Measurements from ENCODE around the gene ZNF440. TPM values are rescaled to one million over a fixed set of nuclear protein-coding genes. Genes with fewer than 3 reads are reported as not detected.
"Not testable (repeated sequence)": the region's sequence is repeated elsewhere in the genome, so short reads cannot be mapped to it uniquely, and the experiment has no call there.

ZNF440 gene
- total RNA-seq, 2 experiments from 2014 or later, result 6.3 to 8.3 TPM

DNA sequence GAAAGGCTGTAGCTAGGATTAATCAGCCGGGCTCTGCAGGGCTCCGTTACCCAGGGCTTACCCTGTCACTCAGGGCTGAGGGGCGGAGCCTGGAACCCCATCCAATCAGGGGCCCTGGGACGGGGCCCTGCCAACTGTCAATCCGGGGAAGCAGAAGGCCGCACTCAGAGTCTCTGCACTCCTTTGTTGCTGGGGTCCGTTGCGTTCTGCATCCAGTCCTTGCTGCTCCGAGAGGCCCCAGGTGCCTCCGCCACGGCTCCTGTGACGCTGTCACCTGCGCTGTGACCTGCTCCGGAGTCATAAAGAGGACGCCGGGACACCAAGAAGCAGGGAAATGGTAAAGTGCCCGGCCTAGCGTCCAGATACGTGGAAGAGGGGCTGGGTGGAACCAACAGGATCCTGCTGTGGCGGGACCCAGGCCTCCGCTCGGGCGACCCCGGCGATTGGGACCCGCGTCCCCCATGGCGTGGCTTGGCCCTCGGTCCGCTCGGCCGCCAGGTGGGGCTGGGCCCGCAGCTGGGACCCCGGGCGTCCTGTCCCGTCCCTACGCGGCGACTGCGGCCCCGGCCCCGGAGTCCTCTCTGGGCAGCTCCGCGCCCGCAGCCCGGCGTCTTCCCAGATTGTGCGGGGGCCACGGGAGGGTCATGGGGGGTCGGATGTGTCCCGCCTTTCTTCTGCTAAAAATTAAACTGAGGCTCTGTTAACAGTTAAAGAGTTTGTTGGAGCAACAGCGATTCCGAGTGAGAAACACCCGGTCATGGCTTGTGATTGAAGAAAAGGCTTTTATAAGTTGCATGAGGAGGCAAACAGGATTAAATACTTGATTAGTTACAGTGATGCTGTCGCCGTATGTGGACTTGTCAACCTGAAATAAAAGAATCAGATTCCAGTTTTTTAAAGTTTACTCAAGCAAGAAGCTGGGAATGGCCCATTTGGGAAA is 15.4 kb upstream of the ZNF440 start, which contains the start of gene ZNF491:
TSS of gene ZNF491 (plus strand) at position 133 of the 940 bp plus-strand sequence. CDS start 7,431 bp downstream, outside the sequence.
- peak; percentile 91 for DNase-seq
- H3K27ac Mint-ChIP-seq, result peak within 1 kb of the TSS; percentile 76
- H3K4me3 Mint-ChIP-seq, result peak within 1 kb of the TSS; percentile 87
- H3K36me3 Mint-ChIP-seq, result peaks cover 8% of the 10 kb centered on the region
- H3K4me1 Mint-ChIP-seq, result peaks cover 10% of the 10 kb centered on the region
- peaks cover 10% of the 10 kb centered on the region for H3K9me3 Mint-ChIP-seq
- H3K27me3 Mint-ChIP-seq, result no peaks in the 10 kb centered on the region

DNA sequence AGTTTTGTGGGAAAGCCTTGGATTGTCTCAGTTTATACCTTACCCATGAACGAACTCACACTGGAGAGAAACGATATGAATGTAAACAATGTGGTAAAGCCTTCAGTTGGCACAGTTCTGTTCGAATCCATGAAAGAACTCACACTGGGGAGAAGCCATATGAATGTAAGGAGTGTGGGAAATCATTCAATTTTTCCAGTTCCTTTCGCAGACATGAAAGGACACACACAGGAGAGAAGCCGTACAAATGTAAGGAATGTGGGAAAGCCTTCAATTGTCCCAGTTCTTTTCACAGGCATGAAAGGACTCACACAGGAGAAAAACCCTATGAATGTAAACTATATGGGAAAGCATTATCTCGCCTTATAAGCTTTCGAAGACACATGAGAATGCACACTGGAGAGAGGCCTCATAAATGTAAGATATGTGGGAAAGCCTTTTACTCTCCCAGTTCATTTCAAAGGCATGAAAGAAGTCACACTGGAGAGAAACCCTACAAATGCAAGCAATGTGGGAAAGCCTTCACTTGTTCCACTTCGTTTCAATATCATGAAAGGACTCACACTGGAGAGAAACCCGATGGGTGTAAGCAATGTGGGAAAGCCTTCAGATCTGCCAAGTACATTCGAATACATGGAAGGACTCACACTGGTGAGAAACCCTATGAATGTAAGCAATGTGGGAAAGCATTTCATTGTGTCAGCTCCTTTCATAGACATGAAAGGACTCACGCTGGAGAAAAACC is 7.5 kb upstream of the ZNF440 start:
- DNase-seq, result no peak
- Mint-ChIP-seq H3K27ac (no peak overlapping the region), H3K9me3 (peaks cover 47% of the 10 kb centered on the region), H3K4me1 (no peaks in the 10 kb centered on the region), H3K36me3 (peaks cover 42% of the 10 kb centered on the region), H3K4me3 (no peak overlapping the region), H3K27me3 (no peaks in the 10 kb centered on the region)

GRCh38 chr19:11807099-11807380 is 7.0 kb upstream of the ZNF440 start:
- Mint-ChIP-seq H3K27ac (no peak overlapping the region), H3K36me3 (peaks cover 42% of the 10 kb centered on the region), H3K4me3 (no peak overlapping the region), H3K4me1 (no peaks in the 10 kb centered on the region), H3K9me3 (peaks cover 47% of the 10 kb centered on the region), H3K27me3 (no peaks in the 10 kb centered on the region)
- DNase-seq, result no peak

- no peaks in the 10 kb centered on the region for H3K27me3 Mint-ChIP-seq
- peak overlapping the region; percentile 76 for H3K27ac Mint-ChIP-seq
- peaks cover 15% of the 10 kb centered on the region for H3K9me3 Mint-ChIP-seq
- H3K36me3 Mint-ChIP-seq, result peaks cover 32% of the 10 kb centered on the region
- H3K4me3 Mint-ChIP-seq, result peak overlapping the region; percentile 89
- peaks cover 22% of the 10 kb centered on the region for H3K4me1 Mint-ChIP-seq
- no peak for DNase-seq
Measured at GRCh38 chr19:11813703-11814028, 407 bp upstream of the ZNF440 start.

DNA sequence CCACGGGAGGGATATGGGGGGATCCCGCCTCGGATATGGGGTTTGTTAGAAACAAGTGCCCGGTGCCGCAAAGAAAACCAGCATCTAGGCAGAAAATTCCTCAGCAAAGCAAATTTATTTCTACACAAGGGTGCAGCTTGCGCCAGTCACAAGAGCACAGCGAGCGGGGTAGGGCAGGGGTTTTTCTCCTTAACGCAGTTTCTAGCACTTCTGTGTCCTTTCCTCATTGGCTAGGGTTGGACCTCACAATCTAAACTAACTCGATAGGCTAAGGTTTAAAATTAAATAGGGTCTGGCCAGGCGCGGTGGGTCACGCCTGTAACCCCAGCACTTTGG is 595 bp downstream of the ZNF440 start:
- no peak for DNase-seq
- Mint-ChIP-seq H3K27ac (no peak overlapping the region), H3K27me3 (no peaks in the 10 kb centered on the region), H3K9me3 (peaks cover 9% of the 10 kb centered on the region), H3K4me3 (peak overlapping the region; percentile 89), H3K36me3 (peaks cover 30% of the 10 kb centered on the region), H3K4me1 (peaks cover 22% of the 10 kb centered on the region)

GRCh38 chr19:11821474-11822109 is 7.5 kb downstream of the ZNF440 start:
- Mint-ChIP-seq H3K27ac (no peak overlapping the region), H3K27me3 (no peaks in the 10 kb centered on the region), H3K4me3 (no peak overlapping the region), H3K9me3 (peaks cover 22% of the 10 kb centered on the region), H3K4me1 (peaks cover 3% of the 10 kb centered on the region), H3K36me3 (peaks cover 72% of the 10 kb centered on the region)
- DNase-seq, result no peak

DNA sequence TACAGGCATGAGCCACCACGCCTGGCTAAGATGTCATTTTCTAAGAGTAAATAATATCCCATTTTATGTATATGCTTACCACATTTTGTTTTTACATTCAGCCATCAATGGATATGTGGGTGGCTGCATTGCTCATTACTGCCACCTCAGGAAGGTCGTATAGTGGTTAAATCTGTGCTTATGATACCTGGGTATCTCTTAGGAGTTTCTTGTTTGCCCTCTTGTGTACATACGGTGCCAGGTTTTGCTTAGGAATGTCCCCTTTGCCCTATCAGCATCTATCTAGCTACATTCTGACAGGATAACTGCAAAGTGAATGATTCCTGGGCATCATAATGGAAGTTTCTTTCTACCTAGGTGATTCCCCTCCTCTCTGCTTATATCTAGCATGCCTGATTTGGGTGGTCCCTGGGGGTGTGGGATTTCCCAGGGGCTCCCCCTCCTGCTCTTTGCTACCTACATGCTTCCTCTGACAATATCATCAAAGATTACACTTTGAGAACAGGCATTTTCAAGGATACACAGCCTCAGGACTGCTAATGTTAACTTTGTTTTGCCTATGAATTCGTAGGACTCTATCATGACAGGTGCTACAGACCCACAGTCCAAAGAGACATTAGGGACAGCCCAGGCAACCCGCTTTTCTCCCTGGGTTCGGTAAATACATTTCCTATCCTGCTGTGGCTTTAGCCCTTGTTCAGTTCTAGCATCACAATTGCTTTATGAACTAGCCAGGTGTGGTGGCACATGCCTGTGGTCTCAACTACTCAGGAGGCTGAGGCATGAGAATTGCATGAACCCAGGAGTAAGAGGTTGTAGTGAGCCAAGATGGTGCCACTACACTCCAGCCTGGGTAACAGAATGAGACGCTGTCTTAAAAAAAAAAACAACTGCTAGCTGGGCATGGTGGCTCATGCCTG is 15.1 kb downstream of the ZNF440 start:
- not testable (repeated sequence) for H3K27ac Mint-ChIP-seq
- H3K9me3 Mint-ChIP-seq, result peaks cover 59% of the 10 kb centered on the region
- peak; percentile 11 for DNase-seq

GRCh38 chr19:11832253-11832912 is 18.3 kb downstream of the ZNF440 start:
- H3K36me3 Mint-ChIP-seq, result peaks cover 84% of the 10 kb centered on the region
- H3K9me3 Mint-ChIP-seq, result peaks cover 61% of the 10 kb centered on the region
- no peak overlapping the region for H3K27ac Mint-ChIP-seq
- DNase-seq, result no peak
- no peaks in the 10 kb centered on the region for H3K4me1 Mint-ChIP-seq
- no peaks in the 10 kb centered on the region for H3K27me3 Mint-ChIP-seq
- H3K4me3 Mint-ChIP-seq, result no peak overlapping the region

More for the DNA sequence above, 15.1 kb downstream of the ZNF440 start:
- not testable (repeated sequence) for H3K27me3 Mint-ChIP-seq, H3K4me1 Mint-ChIP-seq, H3K4me3 Mint-ChIP-seq
- peaks cover 89% of the 10 kb centered on the region for H3K36me3 Mint-ChIP-seq

DNA sequence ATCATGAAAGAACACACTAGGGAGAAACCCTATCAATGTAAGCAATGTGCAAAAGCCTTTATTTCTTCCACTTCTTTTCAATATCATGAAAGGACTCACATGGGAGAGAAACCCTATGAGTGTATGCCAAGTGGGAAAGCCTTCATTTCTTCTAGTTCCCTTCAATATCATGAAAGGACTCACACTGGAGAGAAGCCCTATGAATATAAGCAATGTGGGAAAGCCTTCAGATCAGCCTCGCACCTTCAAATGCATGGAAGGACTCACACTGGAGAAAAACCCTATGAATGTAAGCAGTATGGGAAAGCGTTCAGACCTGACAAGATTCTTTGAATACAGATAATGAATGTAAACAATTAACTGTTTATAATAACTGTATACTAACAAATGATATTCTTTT is 19.5 kb downstream of the ZNF440 start:
- Mint-ChIP-seq H3K4me3 (no peak overlapping the region), H3K27me3 (no peaks in the 10 kb centered on the region), H3K9me3 (peaks cover 52% of the 10 kb centered on the region), H3K27ac (no peak overlapping the region), H3K36me3 (peaks cover 72% of the 10 kb centered on the region), H3K4me1 (no peaks in the 10 kb centered on the region)
- DNase-seq, result no peak

- not testable (repeated sequence) for H3K4me1 Mint-ChIP-seq
Measured at GRCh38 chr19:11835626-11836066, 21.6 kb downstream of the ZNF440 start.

GRCh38 chr19:11843722-11844121 is 29.6 kb downstream of the ZNF440 start:
- Mint-ChIP-seq H3K9me3 (peaks cover 14% of the 10 kb centered on the region), H3K27ac (peak overlapping the region; percentile 1), H3K36me3 (peaks cover 8% of the 10 kb centered on the region), H3K4me3 (no peak overlapping the region), H3K4me1 (peaks cover 18% of the 10 kb centered on the region), H3K27me3 (no peaks in the 10 kb centered on the region)
- DNase-seq, result no peak

More at GRCh38 chr19:11835626-11836066, 21.6 kb downstream of the ZNF440 start:
- H3K4me3 Mint-ChIP-seq, H3K27ac Mint-ChIP-seq, H3K27me3 Mint-ChIP-seq, DNase-seq: not testable (repeated sequence)
- peaks cover 52% of the 10 kb centered on the region for H3K36me3 Mint-ChIP-seq
- H3K9me3 Mint-ChIP-seq, result peaks cover 41% of the 10 kb centered on the region

DNA sequence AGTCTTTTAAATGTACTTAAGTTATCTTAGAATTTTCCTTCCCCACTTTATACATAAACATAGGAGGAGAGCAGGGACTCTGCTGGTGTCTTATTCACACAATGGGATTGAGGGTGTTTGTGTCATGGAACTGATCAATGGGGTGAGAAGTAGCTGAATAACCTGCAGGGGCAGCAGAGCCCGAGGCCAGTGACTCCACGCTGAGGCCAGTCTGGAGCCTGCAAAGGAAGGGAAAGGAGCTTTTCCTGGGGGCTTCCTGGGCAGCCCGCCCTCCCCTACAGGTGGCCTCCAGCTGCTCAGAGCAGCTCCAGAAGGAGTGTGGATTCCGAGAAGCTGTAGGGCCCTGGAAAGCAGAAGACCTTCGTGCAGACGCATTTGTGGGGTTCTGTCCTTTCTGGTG is 33.5 kb downstream of the ZNF440 start:
- peaks cover 33% of the 10 kb centered on the region for H3K4me1 Mint-ChIP-seq
- H3K27ac Mint-ChIP-seq, result peak overlapping the region; percentile 25
- peak overlapping the region; percentile 86 for H3K4me3 Mint-ChIP-seq
- not testable (repeated sequence) for H3K27me3 Mint-ChIP-seq, DNase-seq, H3K9me3 Mint-ChIP-seq
- peaks cover 33% of the 10 kb centered on the region for H3K36me3 Mint-ChIP-seq

DNA sequence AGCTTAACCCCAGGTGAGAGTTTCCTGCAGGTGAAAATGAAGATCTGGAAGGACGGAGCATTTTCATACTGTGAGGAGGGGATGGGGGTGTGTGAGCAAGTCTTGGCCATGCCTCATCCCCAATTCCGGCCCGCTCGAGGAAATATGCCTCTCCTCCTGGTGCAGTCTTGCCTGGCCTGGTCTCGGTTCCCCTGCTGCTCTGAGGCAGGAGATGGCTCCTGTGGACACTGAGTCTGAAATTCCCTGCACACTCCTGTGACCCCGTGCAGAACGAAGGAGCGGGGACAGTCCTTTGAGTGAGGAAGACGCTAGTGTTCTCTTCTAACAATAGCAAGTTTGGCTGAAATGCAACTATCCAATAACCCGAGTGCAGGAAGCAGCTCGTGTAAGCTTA is 34.1 kb downstream of the ZNF440 start:
- Mint-ChIP-seq H3K27ac (peak overlapping the region; percentile 78), H3K4me3 (peak overlapping the region; percentile 86), H3K36me3 (peaks cover 32% of the 10 kb centered on the region), H3K4me1 (peaks cover 28% of the 10 kb centered on the region), H3K27me3 (no peaks in the 10 kb centered on the region), H3K9me3 (no peaks in the 10 kb centered on the region)
- no peak for DNase-seq
